Measurements from ENCODE around the gene C1orf198.

- TF ChIP-seq, protein P1, sequence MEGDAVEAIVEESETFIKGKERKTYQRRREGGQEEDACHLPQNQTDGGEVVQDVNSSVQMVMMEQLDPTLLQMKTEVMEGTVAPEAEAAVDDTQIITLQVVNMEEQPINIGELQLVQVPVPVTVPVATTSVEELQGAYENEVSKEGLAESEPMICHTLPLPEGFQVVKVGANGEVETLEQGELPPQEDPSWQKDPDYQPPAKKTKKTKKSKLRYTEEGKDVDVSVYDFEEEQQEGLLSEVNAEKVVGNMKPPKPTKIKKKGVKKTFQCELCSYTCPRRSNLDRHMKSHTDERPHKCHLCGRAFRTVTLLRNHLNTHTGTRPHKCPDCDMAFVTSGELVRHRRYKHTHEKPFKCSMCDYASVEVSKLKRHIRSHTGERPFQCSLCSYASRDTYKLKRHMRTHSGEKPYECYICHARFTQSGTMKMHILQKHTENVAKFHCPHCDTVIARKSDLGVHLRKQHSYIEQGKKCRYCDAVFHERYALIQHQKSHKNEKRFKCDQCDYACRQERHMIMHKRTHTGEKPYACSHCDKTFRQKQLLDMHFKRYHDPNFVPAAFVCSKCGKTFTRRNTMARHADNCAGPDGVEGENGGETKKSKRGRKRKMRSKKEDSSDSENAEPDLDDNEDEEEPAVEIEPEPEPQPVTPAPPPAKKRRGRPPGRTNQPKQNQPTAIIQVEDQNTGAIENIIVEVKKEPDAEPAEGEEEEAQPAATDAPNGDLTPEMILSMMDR (IDR thresholded peaks at IDR 0.05; ENCODE audit: low read depth, low read length) = no peak
- no peak for TF ChIP-seq EZH2phosphoT487 (IDR thresholded peaks at IDR 0.05; ENCODE audit: low read depth)
Observed at GRCh38 chr1:230854423-230854822, 13.9 kb downstream of the C1orf198 start.
